Measurements from ENCODE around the gene BMPR1A. TPM values are rescaled to one million over a fixed set of nuclear protein-coding genes. Genes with fewer than 3 reads are reported as not detected.
"Not testable (repeated sequence)": the region's sequence is repeated elsewhere in the genome, so short reads cannot be mapped to it uniquely, and the experiment has no call there.

The BMPR1A gene
- total RNA-seq, 1 experiment from 2014 or later = 23.7 TPM

DNA sequence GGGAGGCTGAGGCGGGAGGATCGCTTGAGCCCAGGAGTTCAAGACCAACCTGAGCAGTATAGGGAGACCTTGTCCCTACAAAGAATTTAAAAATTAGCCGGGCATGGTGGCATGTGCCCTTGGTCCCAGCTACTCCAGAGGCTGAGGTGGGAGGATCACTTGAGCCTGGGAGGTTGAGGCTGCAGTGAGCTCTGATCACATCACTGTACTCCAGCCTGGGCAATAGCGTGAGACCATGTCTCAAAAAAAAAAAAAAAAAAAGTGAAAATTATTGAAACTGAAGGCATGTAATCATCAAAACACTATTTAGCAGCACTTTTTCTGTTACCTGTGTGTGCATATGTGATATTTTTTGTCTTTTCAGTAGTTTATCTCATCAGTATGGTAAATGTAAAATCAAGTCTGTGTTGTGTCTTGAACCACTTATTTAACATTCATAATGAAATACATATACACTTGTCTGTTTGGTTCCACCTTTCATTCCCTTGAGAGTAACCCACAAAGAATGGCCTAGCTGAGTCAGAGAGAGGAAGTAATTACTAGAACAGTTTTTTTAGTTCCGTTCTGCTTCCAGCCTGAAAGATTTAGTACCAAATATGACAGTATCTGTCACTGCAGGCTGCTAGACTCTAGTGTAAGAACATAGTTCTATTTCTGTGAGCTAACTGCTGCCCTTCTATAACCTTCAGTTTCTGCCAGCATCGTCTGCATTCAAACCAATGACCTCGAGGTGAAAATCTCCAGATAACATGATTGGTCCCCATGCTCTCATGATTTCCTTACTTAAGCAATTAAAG lies 132.4 kb downstream of the BMPR1A start:
- in situ Hi-C loops (cut with HindIII; ENCODE audit: low pct_unique_long_range_greater_than_20kb, low sequenced_read_pairs) = no loop called here
- DNase-seq (ENCODE audit: low read depth) = no peak

DNA sequence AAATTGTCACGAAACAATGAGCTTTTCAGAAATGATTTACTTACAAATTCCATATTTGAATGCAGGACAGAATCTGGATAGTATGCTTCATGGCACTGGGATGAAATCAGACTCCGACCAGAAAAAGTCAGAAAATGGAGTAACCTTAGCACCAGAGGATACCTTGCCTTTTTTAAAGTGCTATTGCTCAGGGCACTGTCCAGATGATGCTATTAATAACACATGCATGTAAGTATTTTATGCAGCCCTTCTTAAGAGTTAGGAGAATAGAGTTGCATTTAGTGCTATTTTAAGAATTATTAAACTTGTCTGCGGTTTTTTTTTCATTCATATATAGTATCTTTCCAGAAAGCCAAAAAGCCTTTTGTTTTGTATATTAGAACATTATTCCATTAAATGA lies 133.6 kb downstream of the BMPR1A start:
- no peak for DNase-seq (ENCODE audit: low read depth)
- in situ Hi-C loops (cut with HindIII; ENCODE audit: low pct_unique_long_range_greater_than_20kb, low sequenced_read_pairs) = no loop called here

DNA sequence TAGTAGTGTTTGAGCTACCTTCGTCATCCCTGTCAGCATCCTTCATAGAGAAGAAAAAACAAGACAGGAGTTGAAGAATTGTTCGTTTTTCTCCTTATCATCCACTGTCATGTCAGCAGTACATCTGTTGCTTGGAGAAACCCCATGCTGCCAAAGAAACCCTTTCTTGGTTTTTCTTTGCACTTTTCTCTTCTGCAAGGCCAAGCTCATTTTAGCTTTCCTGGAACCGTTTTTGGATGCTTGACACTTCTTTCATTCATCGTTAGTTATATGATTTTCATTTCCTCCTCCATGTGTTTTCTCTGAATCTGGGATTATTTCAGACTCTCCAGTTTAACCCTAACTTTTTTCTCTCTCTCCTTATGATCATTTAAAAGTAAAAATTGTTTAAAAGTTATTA lies 142.1 kb downstream of the BMPR1A start:
- in situ Hi-C loops (cut with HindIII; ENCODE audit: low pct_unique_long_range_greater_than_20kb, low sequenced_read_pairs) = no loop called here
- no peak for DNase-seq (ENCODE audit: low read depth)

DNA sequence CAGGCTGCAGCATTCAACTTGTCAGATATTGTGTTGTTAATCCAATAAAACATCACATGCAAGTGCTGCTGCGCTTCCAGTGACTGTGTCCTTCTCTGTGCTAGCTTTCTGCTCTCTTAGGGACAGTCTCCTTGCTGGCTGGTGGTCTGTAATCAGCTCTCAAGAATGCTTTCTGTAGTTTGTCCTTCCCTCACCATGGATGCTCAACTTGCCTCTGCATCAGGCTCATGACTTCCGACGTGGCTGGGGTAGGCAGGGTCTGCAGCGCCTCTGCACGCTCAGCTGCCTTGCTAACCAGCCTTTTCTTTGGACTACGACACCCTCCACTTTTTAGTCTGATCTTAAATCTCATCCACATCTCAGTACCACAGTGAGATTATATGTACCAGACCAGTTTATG lies 142.7 kb downstream of the BMPR1A start:
- DNase-seq (ENCODE audit: low read depth) = no peak
- in situ Hi-C loops (cut with HindIII; ENCODE audit: low pct_unique_long_range_greater_than_20kb, low sequenced_read_pairs) = no loop called here

DNA sequence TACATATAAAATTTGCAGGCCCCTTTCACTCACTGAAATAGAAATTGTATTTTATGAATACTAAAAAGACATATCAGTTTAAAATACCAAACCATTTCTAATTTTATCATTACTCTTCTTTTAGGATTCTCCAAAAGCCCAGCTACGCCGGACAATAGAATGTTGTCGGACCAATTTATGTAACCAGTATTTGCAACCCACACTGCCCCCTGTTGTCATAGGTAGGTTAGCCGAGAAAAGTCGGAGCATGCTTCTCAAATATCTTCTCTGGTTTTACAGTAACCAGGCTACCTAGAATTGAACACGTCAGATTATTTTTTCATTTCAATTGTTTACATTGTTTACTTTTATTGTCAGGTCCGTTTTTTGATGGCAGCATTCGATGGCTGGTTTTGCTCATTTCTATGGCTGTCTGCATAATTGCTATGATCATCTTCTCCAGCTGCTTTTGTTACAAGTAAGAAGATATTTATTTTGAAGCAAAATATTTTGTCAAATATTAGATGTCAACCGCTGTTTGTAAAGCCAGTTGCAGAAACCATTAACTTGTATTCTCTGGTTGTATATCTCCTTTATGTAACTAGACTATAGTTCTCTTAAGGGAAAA lies 143.4 kb downstream of the BMPR1A start:
- DNase-seq (ENCODE audit: low read depth) = peak; percentile 38
- in situ Hi-C loops (cut with HindIII; ENCODE audit: low pct_unique_long_range_greater_than_20kb, low sequenced_read_pairs) = no loop called here

DNA sequence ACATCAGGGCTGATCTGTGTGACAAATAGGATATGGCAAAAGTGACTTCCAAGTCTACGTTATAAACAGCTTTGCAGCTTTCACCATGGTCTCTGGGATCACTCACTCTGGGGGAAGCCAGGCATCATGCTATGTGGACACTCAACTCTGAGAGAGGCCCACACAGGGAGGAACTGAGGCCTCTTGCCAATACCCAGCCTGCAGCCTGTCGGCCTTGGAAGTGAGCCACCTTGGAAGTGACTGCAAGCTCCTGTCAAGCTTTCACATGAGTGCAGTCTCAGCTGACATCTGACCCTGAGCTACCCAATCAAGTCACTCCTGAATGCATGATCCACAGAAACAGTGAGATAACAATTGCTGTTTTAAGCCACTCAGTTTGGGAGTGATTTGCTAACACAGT lies 144.5 kb downstream of the BMPR1A start:
- in situ Hi-C loops (cut with HindIII; ENCODE audit: low pct_unique_long_range_greater_than_20kb, low sequenced_read_pairs) = no loop called here
- no peak for DNase-seq (ENCODE audit: low read depth)

DNA sequence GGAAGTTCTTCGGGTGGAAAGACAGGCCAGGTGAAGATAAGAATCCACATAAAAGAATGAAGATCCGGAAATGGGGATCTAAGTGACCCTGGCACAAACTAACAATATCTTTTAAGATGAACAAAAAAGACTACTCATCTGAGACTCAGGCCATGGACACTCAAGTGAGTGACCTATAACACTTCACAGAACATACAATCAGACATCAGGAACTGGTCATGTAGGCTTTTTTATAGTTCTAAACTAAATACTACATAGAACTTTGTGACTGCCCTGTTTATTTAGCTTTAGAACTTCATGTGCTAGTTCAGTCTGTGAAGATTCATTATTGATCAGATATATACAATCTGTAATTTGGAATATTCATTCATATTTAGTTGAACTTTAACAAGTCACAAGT lies 148.2 kb downstream of the BMPR1A start:
- in situ Hi-C loops (cut with HindIII; ENCODE audit: low pct_unique_long_range_greater_than_20kb, low sequenced_read_pairs) = no loop called here
- no peak for DNase-seq (ENCODE audit: low read depth)

DNA sequence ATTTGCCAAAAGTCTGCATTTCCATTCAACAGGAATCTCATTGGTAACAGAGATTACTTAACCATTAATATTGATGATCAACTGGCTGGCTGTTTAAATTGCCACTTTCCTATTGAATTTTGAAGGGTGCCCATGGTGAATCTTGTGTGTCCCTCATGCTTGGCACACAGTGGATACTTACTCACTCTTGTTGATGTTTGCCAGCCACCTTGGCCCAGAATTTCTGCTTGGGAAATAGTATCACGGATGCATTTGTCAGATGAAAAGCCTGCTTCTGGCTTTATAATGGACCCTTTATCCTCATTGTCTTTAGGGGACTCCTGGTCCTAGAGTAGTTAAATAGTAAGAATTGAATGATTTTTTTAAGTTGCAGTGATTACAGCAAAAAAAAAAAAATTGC lies 149.0 kb downstream of the BMPR1A start:
- DNase-seq (ENCODE audit: low read depth) = no peak

DNA sequence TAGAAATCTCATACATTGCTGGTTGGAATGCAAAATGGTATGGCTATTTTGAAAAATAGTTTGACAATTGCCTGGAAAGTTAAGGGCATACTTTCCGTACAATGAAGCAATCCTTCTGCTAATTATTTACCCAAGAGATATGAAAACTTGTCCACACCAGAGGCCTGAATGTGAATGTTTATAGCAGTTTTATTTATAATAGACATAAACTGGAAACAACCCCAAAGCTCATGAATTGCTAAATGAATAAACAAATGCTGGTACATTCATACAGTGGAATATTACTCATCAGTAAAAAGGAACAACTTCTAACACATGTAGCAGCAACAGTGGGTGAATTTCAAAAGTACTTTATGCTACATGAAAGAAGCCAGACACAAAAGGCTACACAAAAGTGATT lies 158.3 kb downstream of the BMPR1A start:
- no peak for DNase-seq (ENCODE audit: low read depth)
- in situ Hi-C loops (cut with HindIII; ENCODE audit: low pct_unique_long_range_greater_than_20kb, low sequenced_read_pairs) = no loop called here

More for the DNA sequence above, 149.0 kb downstream of the BMPR1A start:
- in situ Hi-C loops (cut with HindIII; ENCODE audit: low pct_unique_long_range_greater_than_20kb, low sequenced_read_pairs) = no loop called here

DNA sequence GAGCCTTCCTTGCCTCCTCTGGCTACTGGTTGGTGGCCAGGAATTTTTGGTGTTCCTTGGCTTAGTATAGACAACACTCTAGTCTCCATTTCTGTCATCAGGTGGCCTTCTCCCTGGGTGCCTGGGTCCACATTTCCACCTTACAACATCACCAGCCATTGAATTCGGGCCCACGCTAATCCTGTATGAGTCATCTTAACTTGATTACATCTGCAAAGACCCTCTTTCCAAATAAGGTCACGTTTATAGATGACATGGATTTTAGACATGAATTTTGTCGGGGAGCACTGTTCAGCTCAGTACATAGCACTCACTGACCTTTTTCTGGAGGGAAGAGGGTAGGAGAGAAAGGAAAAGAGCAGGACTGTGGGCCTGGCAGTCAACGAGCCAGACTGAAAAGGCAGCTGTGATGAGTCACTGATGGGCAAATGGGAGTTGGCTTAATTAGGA lies 161.6 kb downstream of the BMPR1A start:
- in situ Hi-C loops (cut with HindIII; ENCODE audit: low pct_unique_long_range_greater_than_20kb, low sequenced_read_pairs) = no loop called here
- DNase-seq (ENCODE audit: low read depth) = no peak

DNA sequence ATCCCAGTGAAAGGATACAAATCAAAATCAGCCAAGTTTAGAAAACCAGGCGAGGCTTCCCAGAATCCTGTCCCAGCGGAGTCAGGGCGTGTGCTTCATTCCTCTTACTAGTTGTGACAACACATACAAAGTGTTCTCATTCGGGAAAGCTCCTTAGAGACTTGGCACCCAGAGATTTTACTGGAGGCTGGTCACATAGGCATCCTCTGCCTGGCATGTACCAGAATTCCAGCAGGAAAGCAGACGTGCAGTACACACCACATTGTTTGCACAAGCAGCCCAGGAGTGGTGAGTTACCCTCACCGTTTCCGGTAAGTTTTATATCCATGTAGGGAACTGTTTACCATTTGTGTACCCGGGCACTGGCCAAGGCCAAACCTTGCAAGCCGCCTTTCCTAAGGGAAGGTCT lies 166.1 kb downstream of the BMPR1A start:
- DNase-seq (ENCODE audit: low read depth) = no peak
- in situ Hi-C loops (cut with HindIII; ENCODE audit: low pct_unique_long_range_greater_than_20kb, low sequenced_read_pairs) = no loop called here

DNA sequence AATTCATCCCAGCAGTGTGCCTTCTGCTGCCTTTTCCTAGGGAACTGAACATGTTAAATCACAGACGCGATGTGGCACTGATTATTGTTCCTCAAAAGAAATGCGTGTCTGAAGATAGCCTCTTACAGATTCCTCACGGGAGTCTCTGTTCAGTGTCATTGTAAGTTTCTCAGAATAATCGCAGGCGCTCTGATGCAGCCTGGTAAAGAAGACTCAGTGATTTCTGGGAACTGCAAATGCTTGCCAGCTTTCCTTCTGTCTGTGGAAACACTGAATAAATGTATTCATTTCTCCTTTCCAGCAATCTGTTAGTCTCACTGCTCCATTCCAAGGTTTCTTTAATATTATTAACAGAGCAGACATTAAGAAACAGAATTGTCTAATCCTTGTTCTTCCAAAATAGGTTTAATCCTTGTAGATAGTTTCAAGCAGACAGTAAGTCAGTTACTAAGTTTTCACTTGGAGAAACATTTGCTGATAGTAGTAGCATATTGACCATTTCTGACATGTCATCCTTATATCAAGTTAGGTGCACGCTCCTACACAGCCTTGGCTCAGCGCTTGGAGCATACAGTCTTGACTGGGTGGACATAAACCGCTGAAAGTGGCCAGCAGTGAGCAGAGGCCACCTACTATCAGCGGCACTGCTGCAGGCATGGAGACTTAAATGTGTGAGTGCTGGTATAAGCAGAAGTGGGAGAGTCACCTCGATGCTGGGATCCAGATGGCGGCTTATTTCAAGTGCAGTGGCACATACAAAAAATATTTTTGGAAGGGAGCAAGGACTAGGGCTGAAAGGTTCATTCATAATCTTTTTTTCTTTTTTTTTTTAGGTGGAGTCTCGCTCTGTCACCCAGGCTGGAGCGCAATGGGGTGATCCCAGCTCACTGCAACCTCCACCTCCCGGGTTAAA lies 173.3 kb downstream of the BMPR1A start:
- in situ Hi-C loops (cut with HindIII; ENCODE audit: low pct_unique_long_range_greater_than_20kb, low sequenced_read_pairs) = no loop called here
- no peak for DNase-seq (ENCODE audit: low read depth)

DNA sequence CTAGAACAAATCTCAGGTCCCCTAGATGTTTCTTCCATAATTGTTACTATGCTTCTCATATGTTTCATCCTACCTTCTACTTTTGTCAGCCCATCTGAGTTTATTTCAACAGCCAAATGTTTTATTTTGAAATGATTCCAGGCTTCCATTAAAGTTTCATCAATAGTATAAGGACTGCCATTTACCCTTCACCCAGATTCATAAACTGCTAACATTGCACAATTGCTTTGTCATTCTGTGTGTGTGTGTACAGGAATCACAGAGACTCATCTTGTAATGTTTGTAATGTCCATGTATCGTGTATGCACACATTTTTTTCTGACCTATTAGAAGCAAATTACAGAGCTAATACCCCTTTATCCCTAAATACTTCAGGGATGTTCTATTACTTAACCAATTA lies 175.5 kb downstream of the BMPR1A start:
- no peak for DNase-seq (ENCODE audit: low read depth)
- in situ Hi-C loops (cut with HindIII; ENCODE audit: low pct_unique_long_range_greater_than_20kb, low sequenced_read_pairs) = no loop called here

DNA sequence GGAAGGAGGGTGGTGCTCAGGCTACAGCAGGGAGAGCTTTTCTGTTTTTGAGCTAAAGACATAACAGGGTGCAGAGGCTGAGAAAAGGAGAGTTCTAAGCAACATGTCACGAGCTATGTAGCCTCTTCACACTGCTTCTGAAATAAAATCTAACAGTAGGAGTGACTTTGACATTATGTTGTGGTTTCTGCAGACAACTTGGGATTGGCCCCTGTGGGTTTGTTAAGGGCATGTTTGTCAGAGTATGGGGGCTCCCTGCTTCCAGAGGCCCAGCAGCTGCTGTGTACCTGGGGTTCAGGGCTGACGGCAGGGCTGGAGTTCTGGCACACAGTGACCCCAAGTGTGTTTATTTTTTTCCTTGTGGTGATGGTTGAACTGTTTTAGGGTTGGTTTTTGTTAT lies 176.3 kb downstream of the BMPR1A start:
- no peak for DNase-seq (ENCODE audit: low read depth)
- in situ Hi-C loops (cut with HindIII; ENCODE audit: low pct_unique_long_range_greater_than_20kb, low sequenced_read_pairs) = no loop called here

DNA sequence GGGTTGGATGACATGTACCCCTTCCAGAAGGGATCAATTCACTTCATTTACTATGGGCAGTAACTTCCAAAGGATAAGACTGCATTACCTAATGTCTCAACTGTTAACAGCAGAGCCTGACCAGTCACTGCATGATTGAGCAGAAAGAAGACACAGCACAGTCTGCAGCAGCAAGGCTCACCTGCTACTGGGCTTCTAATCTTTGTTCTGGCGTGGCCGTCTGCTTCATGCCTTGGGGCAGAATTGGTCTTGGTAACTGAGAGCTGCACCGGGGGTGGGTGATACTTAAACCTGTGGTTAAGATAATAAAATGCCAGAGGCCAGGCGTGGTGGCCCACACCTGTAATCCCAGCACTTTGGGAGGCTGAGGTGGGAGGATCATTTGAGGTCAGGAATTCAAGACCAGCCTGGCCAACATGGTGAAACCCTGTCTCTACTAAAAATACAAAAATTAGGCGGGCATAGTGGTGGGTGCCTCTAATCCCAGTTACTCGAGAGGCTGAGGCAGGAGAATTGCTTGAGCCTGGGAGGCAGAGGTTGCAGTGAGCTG lies 177.8 kb downstream of the BMPR1A start:
- DNase-seq (ENCODE audit: low read depth); in situ Hi-C loops (cut with HindIII; ENCODE audit: low pct_unique_long_range_greater_than_20kb, low sequenced_read_pairs): not testable (repeated sequence)

DNA sequence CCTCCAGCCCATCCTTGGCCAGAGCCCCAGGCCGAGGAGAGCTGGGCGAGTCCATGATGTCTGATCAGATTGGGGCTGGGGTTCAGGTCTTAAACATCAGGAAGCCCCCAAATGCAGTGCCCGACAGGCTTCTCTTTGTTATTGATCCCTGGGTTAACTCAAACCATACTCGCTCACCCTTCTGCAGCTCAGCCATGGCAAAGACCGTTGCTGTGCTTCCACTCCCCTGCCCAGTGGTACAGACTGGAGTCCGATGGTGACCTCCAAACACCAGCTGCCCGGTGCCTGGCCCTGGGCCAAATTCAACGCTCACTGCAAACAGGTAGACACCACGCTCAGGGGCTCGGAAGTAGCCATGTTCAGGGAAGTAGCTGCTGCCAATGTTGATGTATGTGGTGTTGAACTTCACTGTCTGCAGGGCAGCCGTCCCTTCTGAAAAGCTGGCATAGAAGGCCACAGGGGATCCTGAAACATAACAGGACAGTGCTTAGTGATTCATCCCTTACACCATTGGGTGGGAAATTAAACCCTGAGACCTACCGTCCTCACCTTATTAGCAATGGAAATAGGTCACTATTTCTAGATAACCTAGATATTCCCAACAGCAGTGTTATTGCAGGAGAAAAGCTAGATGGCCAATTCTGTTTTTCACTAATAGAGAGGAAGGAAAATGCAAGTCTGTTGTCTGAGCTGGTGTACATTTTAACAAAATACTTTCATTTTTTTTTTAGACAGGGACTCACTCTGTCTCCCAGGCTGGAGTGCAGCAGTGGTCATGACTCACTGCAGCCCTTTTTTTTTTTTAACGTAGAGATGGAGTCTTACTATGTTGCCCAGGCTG lies 180.5 kb downstream of the BMPR1A start:
- DNase-seq (ENCODE audit: low read depth) = no peak

DNA sequence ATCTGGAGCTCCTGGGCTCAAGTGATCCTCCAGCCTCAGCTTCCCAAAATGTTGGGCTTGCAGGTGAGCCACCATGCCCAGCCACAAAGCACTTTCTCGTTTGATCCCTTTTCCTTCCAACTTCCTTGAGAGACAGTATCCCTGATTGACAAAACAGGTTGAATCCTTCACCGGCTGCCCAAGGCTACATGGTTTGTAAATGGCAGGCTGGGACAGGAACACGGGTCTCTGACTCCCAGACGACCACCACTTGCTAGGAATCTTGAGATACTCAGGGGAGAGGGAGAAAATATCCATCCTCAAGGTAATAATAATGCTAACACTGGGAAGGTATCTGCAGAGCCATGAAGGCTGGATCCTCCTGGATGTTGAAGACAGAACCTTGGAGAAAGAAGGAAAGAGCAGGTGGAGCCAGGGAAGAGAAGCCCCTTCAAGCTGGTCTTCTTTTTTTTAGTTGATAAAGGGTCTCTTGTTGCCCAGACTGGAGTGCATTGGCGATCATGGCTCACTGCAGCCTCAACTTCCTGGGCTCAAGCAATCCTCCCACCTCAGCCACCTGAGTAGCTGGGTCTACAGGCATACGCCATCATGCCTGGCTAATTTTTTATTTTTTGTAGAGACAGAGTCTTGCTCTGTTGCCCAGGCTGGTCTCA lies 181.2 kb downstream of the BMPR1A start:
- in situ Hi-C loops (cut with HindIII; ENCODE audit: low pct_unique_long_range_greater_than_20kb, low sequenced_read_pairs) = no loop called here
- DNase-seq (ENCODE audit: low read depth) = no peak

More for the DNA sequence above, 180.5 kb downstream of the BMPR1A start:
- in situ Hi-C loops (cut with HindIII; ENCODE audit: low pct_unique_long_range_greater_than_20kb, low sequenced_read_pairs) = no loop called here

Measured in Caki2 (cell line).